ENCODE measurements around the gene MRPS30.
"Not testable (repeated sequence)": the region's sequence is repeated elsewhere in the genome, so short reads cannot be mapped to it uniquely, and the experiment has no call there.

Gene MRPS30

DNA sequence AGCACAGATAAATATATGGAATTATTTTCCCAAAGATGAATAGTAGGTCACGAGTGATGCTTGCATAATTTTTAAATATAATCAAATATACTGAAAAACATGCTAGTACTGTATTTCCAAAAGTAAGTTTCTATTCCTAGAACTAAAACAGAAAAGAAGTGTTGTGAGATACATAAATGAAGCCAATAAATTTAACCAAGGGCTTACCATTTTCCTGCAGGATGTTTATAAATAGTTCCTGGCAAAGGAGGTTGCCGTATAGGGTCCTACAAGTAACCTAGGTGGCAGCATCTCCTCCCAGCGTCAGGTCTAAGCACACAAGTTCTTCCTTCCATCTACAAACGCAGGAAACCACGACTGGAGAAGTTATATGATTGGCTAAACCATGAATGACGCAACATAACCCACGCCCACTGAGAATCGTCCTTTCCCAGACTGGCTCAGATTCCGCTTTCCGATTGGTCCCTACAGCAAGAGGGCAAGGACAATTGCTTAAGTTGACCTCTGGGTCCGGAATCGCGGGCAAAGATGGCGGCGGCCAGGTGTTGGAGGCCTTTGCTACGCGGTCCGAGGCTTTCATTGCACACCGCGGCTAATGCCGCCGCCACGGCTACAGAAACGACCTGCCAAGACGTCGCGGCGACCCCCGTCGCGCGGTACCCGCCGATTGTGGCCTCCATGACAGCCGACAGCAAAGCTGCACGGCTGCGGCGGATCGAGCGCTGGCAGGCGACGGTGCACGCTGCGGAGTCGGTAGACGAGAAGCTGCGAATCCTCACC lies at the start of gene MRPS30:
TSS of gene MRPS30 (plus strand) at position 513 of the 780 bp plus-strand sequence. CDS start at position 529, 16 bp downstream.
- DNase-seq = peak; percentile 100

DNA sequence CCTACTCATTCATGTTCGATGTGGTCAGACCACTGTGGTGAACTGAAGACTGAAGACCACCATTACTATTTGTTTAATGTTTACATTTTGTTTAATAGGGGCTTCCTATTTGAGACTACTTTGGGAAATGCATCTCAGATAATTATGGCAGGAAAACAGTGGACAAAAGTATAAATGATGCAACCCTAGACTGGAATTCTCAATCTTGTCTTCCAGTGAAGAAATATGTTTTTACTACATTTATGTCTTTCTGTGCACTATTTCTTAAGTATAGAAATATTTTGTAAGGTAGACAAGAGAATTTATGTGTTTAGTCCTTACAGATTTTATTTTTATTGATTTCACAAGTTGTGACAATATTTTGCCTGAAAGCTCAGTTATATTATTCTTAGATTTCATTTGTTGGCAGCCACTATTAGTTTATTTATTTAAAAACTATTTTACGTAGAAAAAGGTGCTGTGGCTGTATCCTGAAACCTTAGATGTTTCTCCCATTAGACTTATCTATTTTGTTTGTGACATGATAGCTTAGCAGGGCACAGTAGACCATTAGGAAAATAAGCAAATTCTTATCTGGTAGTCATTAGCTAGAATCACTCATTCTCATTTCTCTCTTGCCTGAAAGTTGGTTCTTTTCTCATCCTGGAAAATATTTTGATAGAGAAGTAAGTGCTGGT lies 39.4 kb upstream of the MRPS30 start:
- DNase-seq = no peak

DNA sequence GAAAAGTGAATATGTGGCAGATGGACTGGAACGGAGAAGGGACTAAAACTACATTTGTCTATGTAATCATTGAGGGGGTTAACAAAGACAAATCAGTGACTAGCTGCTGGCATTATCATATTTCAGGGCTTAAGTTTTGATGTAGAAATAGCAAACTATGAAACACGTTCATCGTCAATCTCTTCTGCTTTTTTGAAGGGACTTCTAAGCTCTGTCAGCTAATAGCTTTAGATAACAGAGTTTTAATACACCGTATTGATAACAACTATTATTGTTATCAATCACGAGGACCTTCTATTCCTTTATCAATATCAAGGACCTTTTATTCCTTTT lies 38.9 kb upstream of the MRPS30 start:
- DNase-seq = no peak

DNA sequence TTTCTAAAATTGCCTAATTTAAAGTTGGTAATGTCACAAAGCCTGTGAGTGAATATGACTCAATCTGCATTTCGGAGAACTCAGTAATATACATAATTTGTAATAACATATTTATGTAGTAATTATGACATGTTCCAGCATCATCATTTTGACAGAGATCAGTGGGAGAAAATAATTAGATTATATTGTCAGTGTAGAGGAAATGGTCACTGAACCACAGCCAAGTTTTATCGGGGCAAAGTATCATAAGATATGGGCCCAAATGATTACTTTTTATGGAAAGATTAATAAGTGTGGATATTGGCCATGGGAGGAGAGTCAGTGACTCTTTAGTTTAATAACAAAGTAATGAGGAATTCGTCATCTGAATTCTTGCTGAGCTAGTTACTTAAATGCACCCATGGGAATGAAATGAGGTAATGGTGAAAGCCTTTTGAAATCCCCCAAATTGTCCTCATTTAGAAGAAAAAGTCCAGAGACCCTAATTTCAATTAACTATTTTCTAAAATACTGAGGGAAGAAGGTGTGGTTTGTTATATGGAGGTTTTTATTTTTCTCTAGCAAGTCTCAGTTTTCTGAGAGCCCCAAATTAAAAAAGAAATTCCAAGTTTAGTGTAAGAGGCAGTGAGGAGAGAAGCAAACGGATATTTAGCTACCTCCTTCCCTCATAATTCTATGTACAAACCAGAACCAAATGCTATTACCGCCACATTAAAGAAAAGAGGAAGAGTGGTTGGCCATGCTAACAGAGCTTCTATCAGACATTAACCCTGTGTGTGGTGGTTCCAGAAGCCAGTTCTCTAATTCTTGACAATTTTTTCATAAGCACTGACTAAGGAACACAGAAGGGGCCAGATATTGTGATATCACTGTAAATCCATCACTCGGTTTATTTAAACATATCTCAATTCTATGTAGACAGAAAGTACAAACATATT lies 37.7 kb upstream of the MRPS30 start:
- no peak for DNase-seq

DNA sequence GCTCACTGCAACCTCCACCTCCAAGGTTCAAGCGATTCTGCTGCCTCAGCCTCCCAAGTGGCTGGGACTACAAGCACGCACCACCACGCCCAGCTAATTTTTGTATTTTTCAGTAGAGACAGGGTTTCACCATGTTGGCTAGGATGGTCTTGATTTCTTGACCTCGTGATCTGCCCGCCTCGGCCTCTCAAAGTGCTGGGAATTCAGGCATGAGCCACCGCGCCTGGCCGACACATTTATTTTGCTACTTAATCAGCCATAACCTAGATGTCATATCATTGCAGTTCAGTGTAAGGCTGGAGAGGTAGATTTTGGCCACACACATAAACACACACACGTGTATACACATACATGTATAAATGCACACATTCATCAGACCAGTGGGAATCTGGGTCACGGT lies 36.4 kb upstream of the MRPS30 start:
- not testable (repeated sequence) for DNase-seq

DNA sequence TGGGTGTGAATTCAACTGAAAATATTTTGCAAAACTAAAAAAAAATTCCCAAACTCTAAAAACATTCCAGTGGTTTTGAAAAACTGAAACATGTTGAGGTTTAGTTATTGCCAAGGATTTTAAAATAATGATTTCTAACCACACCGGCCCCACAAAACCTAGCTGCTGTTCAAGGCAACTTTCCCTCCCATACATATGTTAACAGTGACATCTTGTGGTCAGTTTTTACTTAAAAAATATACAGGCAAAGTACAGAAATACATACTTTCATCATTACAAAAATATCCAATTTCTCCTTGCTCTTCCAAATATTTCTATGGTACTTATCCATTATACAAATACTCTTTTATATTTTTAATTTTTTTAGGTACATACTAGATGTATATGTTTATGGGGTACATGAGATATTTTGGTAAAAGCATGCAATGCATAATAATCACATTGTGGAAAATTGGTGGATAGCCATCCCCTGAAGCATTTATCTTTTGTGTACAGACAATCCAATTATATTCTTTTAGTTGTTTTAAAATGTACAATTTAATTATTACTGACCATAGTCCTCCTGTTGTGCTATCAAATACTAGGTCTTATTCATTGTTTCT lies 34.4 kb upstream of the MRPS30 start:
- peak; percentile 31 for DNase-seq

DNA sequence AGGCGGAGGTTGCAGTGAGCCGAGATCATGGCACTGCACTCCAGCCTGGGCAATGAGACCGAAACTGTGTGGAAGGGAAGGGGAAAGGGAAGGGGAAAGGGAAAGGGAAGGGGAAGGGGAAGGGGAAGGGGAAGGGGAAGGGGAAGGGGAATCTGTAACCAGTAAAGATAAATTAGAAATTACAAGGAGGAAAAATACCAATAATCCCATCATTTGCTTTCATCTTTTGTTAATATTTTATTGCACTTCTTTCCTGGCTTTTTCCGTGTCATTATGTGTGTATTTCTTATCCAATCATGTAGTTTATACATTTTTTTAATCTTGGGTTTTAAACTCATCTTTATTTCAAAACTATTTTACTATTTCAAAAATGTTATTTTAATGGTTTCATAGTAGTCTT lies 29.6 kb upstream of the MRPS30 start:
- DNase-seq = no peak

DNA sequence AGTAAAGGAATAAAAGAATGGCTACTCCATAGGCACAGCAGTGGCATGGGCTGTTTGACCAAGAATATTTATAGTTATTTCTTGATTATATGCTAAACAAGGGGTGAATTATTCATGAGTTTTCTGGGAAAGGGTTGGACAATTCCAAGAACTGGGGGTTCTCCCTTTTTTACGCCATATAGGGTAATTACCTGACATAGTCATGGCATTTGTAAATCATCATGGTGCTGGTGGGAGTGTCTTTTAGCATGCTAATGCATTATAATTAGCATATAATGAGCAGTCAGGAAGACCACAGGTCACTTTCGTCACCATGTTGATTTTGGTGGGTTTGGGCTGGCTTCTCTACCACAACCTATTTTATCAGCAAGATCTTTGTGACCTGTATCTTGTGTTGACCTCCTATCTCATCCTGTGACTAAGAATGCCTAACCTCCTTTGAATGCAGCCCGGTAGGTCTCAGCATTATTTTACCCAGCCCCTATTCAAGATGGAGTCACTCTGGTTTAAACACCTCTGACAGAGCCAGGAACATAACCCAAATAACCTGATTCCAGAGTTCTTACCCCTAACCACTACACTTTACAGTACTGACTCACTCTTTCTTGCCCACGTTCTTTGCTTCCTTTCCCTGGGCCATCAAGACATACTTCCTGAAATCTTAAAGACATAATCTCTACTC lies 25.0 kb upstream of the MRPS30 start:
- no peak for DNase-seq

DNA sequence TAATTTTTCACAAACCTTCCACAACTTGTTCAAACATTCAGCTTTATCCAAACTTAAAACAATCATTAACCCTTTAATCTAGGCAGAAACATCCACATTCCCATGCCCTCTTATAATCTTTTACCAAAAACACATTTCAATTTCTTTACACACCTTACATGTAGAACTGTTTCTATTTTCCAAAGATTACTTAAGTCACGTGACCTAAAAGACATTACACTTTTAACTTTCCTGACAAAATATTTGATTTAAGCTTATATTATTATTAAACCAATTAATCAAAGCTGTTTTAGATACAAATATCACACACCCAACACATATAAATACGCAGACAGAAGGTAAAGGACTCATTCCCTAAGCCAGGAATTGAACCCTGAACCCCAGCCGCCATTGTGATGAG lies 21.0 kb upstream of the MRPS30 start:
- no peak for DNase-seq

DNA sequence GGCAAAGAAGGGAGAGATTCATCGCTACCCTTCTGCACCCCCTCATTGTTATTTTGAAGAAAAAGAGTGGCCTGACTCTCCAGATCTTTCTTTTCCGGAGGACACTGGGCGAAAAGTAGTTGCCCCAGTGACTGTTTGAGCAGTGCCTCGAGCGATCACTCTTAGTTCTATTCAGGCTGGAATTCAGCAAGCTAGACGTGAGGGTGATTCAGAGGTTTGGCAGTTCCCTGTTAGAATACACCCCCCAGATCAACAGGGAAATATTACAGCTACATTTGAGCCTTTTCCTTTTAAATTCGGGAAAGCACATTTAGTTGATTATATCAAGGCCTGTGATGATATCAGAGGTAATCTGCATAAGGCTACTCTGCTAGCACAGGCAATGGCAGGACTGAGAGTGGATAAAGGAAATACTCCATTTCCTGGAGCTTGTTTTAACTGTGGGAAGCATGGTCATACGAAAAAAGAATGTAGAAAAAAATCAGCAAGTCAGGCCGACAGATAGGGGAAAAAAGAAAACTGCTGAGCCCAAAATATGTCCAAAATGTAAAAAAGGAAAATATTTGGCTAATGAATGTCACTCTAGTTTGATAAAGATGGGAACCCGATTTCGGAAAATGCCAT lies 19.3 kb upstream of the MRPS30 start:
- not testable (repeated sequence) for DNase-seq

DNA sequence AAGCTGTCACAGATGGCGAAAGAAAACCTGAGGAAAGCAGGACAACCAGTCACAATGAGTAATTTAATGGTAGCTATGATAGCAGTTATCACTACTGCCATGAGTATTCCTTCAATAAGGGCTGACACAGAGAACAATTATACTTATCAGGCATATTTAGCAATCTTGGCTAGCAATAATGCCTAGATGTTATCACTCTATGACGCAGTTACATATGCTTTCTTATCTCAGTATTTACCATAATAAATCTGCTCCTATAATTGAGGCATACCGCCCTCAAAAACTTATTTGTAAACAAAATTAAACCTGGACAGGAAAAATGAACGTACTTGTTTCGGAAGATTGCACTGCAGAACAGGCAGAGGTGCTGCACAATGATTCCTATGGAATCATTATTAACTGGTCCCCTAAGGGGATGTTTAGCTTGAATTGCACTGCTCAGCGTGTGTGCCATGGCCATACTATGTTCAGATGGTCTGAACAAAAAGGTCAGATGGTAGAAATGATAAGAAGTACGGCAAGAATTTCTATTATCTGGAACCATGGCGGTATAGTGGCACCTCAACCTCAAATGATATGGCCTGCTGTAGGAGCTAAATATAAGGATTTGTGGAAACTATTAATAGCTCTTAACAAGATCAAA lies 16.6 kb upstream of the MRPS30 start:
- not testable (repeated sequence) for DNase-seq

DNA sequence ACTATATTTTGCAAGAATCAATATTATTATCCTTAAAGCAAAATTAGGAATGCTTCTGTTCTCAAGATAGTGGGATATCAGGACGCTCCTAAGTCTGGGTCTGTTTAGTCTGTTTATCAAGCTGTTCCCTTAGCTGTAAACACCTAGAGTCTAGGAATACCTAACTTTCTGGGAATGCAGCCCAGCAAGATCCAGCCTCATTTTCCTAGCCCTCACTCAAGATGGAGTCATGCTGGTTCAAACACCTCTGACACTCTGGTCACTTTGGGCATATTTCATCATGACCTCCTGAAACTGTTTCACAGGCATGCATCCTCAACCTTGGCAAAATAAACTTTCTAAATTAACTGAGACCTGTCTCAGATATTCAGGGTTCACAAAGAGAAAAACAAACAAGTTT lies 14.4 kb upstream of the MRPS30 start:
- DNase-seq = no peak

DNA sequence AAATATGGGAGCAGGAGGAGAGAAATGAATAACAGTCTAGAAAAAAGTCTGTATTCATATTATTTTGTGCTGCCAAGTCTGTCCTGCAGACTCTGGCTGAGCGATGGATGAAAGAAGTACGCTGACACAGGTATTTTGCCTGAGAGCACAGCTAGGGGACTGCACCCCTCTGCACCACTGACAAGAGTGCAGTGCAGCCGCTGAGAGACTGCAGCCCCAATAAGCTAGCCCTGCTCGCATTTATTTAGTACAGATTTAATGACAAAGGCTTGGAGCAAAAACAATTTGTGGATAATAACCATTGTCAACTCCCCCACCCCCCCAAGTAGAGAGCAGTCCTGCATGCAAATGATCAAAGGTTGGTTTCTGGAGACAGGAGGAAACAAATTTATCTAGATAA lies 13.3 kb upstream of the MRPS30 start:
- no peak for DNase-seq

DNA sequence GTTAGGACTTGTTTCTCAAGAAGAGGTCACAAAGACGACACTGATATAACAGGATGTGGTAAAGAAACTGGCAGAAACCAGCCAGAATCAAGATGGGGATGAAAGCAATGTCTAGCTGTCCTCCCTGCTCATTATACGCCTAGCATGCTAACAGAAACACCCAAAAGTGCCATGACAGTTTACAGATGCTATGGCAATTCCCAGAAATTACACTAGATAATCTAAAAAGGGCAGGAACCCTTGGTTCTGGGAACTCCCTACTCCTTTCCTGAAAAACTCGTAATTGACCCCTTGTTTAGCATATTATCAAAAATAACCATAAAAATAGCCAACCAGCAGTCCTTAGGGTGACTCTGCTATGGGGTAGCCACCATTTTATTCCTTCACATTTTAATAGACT lies 10.9 kb upstream of the MRPS30 start:
- no peak for DNase-seq

DNA sequence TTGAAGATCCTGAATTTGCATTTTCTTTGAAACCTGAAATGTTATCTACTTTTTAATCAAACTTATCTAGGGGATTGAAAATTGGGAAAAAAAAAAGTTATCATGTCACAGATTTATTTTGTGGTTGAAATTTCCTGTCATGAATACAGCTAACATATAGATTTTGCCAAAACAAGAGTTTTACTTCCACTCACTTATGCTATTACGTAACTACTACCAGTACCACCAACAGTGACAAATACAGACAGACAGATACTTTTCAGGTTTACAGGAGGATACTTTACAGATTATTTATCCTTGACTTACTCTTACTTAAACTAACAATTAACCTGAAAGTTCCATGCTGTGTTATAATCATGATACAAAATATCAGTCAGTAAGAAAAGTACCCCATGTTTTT lies 6.8 kb upstream of the MRPS30 start:
- DNase-seq = no peak

DNA sequence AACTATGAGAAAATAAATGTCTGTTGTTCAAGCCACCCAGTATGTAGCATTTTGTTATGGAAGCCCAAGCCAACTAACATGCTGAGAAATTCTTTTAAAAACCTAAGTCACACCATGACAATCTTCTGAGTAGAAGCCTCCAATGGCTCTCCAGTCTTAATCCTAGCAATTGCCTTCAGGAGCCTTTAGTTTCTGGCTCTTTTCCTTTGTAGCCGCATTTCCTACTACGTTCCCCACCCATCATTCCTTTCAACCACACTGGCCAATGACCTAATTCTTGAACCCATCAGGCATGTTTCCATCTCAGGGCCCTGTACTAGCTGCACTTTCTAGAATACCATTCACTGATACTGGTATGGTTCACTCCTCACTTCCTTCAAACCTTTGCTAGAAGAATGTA lies 2.1 kb upstream of the MRPS30 start:
- DNase-seq = no peak

DNA sequence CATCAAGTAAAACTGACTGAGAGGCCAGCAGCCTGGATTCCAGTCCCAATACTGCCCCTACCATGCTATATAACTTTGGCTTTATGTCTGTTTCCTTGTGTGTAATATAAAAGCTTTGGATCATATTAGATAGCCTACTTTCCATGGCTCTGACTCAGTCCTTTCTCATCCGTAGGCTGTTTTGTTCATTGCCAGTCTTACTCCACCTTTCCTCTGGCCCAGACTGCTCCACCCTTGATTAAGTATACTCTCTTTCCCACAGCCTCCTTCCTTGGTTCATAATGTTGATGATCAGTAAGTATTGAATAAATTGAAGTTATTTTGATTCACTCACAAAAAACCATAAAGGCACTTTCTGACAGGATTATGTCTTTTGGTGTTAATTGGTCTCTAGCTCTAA lies 1.5 kb upstream of the MRPS30 start:
- peak; percentile 42 for DNase-seq

DNA sequence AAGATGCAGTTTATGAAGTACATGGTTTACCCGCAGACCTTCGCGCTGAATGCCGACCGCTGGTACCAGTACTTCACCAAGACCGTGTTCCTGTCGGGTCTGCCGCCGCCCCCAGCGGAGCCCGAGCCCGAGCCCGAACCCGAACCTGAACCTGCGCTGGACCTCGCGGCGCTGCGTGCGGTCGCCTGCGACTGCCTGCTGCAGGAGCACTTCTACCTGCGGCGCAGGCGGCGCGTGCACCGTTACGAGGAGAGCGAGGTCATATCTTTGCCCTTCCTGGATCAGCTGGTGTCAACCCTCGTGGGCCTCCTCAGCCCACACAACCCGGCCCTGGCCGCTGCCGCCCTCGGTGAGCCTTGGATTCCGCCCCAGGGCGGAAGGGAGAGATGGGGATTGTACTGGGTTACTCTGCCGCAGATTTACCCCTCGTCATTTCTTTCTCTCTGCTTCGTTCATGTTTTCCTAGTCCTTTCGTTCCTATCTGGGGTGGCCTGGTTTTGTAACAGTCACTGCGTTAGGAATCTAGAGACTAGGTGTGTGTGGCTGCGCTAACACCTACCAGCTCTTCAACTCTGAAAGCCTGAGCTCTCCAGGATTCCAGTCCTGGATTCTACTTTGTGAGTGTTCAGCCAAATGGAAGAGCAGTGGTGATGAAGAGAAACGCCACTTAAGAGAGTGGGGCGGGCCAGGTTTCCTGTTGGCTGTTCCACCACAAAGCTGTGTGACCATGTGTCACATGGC lies 638 bp downstream of the MRPS30 start:
- peak; percentile 74 for DNase-seq

DNA sequence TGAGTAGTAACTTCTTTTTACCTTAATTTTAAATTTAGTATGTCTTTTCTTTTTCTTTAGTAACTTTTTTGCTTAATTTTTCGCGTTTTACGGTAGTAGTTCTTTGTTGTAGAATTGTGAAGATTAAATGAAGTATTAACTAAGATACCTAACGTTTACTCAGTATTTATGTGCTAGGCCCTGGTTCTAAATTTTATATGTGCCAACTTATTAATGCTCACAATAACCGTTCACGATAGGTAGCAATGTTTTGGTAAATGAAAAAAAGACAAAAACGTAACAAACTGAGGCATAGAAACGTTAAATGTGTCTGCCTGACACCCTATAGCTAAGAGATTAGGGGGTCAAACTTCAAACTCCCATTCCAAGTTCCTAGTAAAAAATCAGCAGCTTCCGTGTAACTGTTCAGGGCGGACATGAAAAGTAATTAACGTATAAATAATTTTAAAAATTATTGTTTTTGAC lies 1.2 kb downstream of the MRPS30 start:
- DNase-seq = no peak

DNA sequence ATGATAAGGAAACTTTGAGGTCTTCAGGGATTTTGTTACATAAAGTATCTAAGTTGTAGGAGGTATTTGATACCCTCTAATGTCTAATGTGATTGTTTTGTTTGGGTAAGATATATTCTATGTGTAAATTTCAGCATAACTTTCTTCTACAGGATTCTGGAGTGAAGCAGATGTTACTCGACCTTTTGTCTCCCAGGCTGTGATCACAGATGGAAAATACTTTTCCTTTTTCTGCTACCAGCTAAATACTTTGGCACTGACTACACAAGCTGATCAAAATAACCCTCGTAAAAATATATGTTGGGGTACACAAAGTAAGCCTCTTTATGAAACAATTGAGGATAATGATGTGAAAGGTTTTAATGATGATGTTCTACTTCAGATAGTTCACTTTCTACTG lies 6.0 kb downstream of the MRPS30 start:
- DNase-seq = no peak

DNA sequence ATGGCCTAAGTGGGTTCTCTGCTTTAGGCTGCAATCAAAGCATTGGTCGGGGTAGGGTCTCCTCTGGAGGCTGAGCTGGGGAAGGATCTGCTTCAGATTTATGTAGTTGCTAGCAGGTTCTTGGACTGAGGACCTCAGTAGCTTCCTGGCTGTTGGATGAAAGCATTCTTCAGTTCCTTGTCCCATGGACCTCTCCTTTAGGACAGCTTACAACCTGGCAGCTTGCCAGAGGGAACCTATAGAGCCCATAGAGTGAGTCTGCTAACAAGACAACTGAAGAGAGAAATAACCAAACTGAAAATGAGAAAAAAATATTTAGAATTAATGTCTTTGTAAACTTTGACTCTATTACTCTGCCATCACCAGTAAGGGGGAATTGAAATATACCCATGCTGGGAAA lies 12.4 kb downstream of the MRPS30 start:
- DNase-seq = no peak

All from NCI-H510A treated with DMSO at 0.1 percent for 48 hours (cell line).